Thoracic aorta (tissue), 2 donors: ENCODE data around the gene ROR1. TPM values are rescaled to one million over a fixed set of nuclear protein-coding genes. Genes with fewer than 3 reads are reported as not detected.

Experiments
- ATAC-seq: fragments of 150-250 bp; one replicate; pipeline ENCODE4 v1.8.0; 2017; ENCODE audit warnings: low read depth; ENCODE audit not compliant: insufficient number of reproducible peaks, low FRiP score
- DNase-seq: peaks from one replicate; pipeline ENCODE4 v3.0.0-alpha.2; 2020; ENCODE audit warnings: low spot score
- H3K27ac ChIP-seq, 2 donors: fragments of 200-600 bp; sonication (generic); 1 replicate in 1 of 2; 2 replicates in 1 of 2; pipeline ENCODE4 v1.5.1; 2016; ENCODE audit warnings: mild to moderate bottlenecking in 2 of 2, moderate library complexity in 2 of 2
- H3K27me3 ChIP-seq: fragments of 200-600 bp; sonication (generic); replicated peaks from 2 replicates; pipeline ENCODE4 v1.6.0; 2016; ENCODE audit warnings: mild to moderate bottlenecking; ENCODE audit not compliant: insufficient read depth
- H3K36me3 ChIP-seq: fragments of 200-600 bp; sonication (generic); one replicate; pipeline ENCODE4 v1.5.1; 2016
- H3K4me1 ChIP-seq, 2 donors: fragments of 200-600 bp; sonication (generic); 1 replicate in 1 of 2; 2 replicates in 1 of 2; pipeline versions ENCODE4 v1.5.1 to v1.6.0; 2016; ENCODE audit warnings: low read depth in 2 of 2, mild to moderate bottlenecking in 1 of 2; ENCODE audit not compliant: control insufficient read depth in 1 of 2
- H3K4me3 ChIP-seq: fragments of 200-600 bp; sonication (generic); 2 replicates; pipeline ENCODE4 v1.5.1; 2016; ENCODE audit warnings: mild to moderate bottlenecking
- H3K9me3 ChIP-seq: fragments of 200-600 bp; sonication (generic); 2 replicates; pipeline ENCODE4 v1.5.1; 2016
- CTCF ChIP-seq: fragments of 200-600 bp; sonication (generic); IDR thresholded peaks from one replicate; pipeline ENCODE4 v1.5.1; 2019; ENCODE audit warnings: antibody characterized with exemption
- total RNA-seq, 2 donors: library from RNA; depleted of rRNA; stranded (reverse); fragments of >200 nt; gene quantifications; one replicate each; pipeline versions ENCODE4 v1.1.0 to v1.2.3, GENCODE V29; 2016

Gene ROR1
- total RNA-seq, 2 donors from 2014 or later = 41.2 to 51.8 TPM

- Histone ChIP-seq H3K9me3 (no peaks in the 10 kb centered on the region), H3K4me1 (peaks cover 17 to 80% of the 10 kb centered on the region in 2 donors), H3K36me3 (no peaks in the 10 kb centered on the region), H3K4me3 (no peak overlapping the region), H3K27ac (peak overlapping the region; percentile 56 to 62), H3K27me3 (no peaks in the 10 kb centered on the region)
- DNase-seq = no peak
- no peak for TF ChIP-seq CTCF
- ATAC-seq = no peak
Measured at GRCh38 chr1:63828322-63829044, 54.7 kb downstream of the ROR1 start.

GRCh38 chr1:63829349-63830327 lies 55.8 kb downstream of the ROR1 start:
- Histone ChIP-seq H3K27ac (peak overlapping the region; percentile 56 to 62), H3K36me3 (no peaks in the 10 kb centered on the region), H3K4me1 (peaks cover 25 to 84% of the 10 kb centered on the region in 2 donors), H3K27me3 (no peaks in the 10 kb centered on the region), H3K4me3 (peak overlapping the region; percentile 32), H3K9me3 (no peaks in the 10 kb centered on the region)
- ATAC-seq (no peak), DNase-seq (no peak)
- no peak for TF ChIP-seq CTCF

GRCh38 chr1:63831409-63831808 lies 57.6 kb downstream of the ROR1 start:
- Histone ChIP-seq H3K9me3 (no peaks in the 10 kb centered on the region), H3K4me3 (no peak overlapping the region), H3K4me1 (peaks cover 25 to 97% of the 10 kb centered on the region in 2 donors), H3K27me3 (no peaks in the 10 kb centered on the region), H3K27ac (peak overlapping the region in 1 of 2 donors; percentile 56), H3K36me3 (no peaks in the 10 kb centered on the region)
- TF ChIP-seq CTCF = no peak
- no peak for DNase-seq
- no peak for ATAC-seq

- Histone ChIP-seq H3K4me3 (no peak overlapping the region), H3K4me1 (peaks cover 15 to 87% of the 10 kb centered on the region in 2 donors), H3K9me3 (no peaks in the 10 kb centered on the region), H3K27ac (peak overlapping the region; percentile 4), H3K36me3 (no peaks in the 10 kb centered on the region), H3K27me3 (no peaks in the 10 kb centered on the region)
- DNase-seq (no peak), ATAC-seq (no peak)
- no peak for TF ChIP-seq CTCF
Measured at GRCh38 chr1:63833363-63834119, 59.7 kb downstream of the ROR1 start.
